Transverse colon (tissue), 4 donors: ENCODE results near the gene MYL4. TPM values are rescaled to one million over a fixed set of nuclear protein-coding genes. Genes with fewer than 3 reads are reported as not detected.

Experiments
- DNase-seq: peaks from one replicate; pipeline ENCODE4 v3.0.0-alpha.2; 2019
- H3K27ac ChIP-seq, 4 donors: fragments of 200-600 bp; sonication (generic); 2 replicates each; pipeline ENCODE4 v1.5.1; 2016 to 2018; ENCODE audit warnings: inconsistent platforms in 4 of 4
- H3K27me3 ChIP-seq: fragments of 200-600 bp; sonication (generic); 2 replicates; pipeline ENCODE4 v1.5.1; 2017; ENCODE audit warnings: inconsistent platforms
- H3K36me3 ChIP-seq, 4 donors: fragments of 200-600 bp; sonication (generic); 2 replicates each; pipeline ENCODE4 v1.5.1; 2017 to 2019; ENCODE audit warnings: inconsistent platforms in 4 of 4
- H3K4me1 ChIP-seq, 4 donors: fragments of 200-600 bp; sonication (generic); 2 replicates each; pipeline ENCODE4 v1.5.1; 2017 to 2020; ENCODE audit warnings: inconsistent platforms in 4 of 4
- H3K4me3 ChIP-seq, 4 donors: fragments of 200-600 bp; sonication (generic); 1 replicate in 1 of 4; 2 replicates in 3 of 4; pipeline versions ENCODE4 v1.5.1 to v1.6.1; 2017 to 2019; ENCODE audit warnings: inconsistent platforms in 4 of 4
- H3K9me3 ChIP-seq, 2 donors: fragments of 200-600 bp; sonication (generic); 2 replicates each; pipeline ENCODE4 v1.5.1; 2017 to 2019; ENCODE audit warnings: inconsistent platforms in 2 of 2
- CTCF ChIP-seq, 5 experiments: fragments of 200-600 bp in 3 of 5; fragments of 450-650 bp in 2 of 5; sonication (generic) in 3 of 5; IDR thresholded peaks; 1 replicate in 2 of 5; 2 replicates in 3 of 5; pipeline ENCODE4 v1.5.1; 2016 to 2017; ENCODE audit warnings: antibody characterized with exemption in 5 of 5, inconsistent platforms in 3 of 5, mild to moderate bottlenecking in 2 of 5, moderate library complexity in 1 of 5
- EP300 ChIP-seq: sonication (generic); formaldehyde crosslinking; IDR thresholded peaks from one replicate; pipeline ENCODE4 v1.6.1; 2017; ENCODE audit warnings: antibody characterized with exemption, low read depth
- POLR2A ChIP-seq: fragments of 450-650 bp; IDR thresholded peaks from one replicate; pipeline ENCODE4 v1.6.1; 2016; ENCODE audit warnings: antibody characterized with exemption, mild to moderate bottlenecking, moderate library complexity
- POLR2AphosphoS5 ChIP-seq, 3 donors: sonication (generic); formaldehyde crosslinking; IDR thresholded peaks; one replicate each; pipeline ENCODE4 v1.6.1; 2016; ENCODE audit warnings: antibody characterized with exemption in 3 of 3
- WGBS, 2 donors: methylation state at CpG; one replicate each; pipeline ENCODE4 v1.1.5; 2018; ENCODE audit warnings: low coverage in 1 of 2; 5-methylcytosine and 5-hydroxymethylcytosine counted together
- in situ Hi-C, 4 donors: fragments of 200-750 bp; cut with MboI; loops; one replicate each; pipeline versions ENCODE4 v1.15.0 to v1.15.1; 2017; ENCODE audit warnings: low sequenced_read_pairs in 3 of 4, low pct_ligation_motif_present in 1 of 4, low pct_unique_long_range_greater_than_20kb in 1 of 4
- intact Hi-C: fragments of 100-400 bp; cut with DNase I; formaldehyde crosslinking; loops from one replicate; pipeline ENCODE4 v1.15.1; 2023; ENCODE audit warnings: low total_unique reads
- total RNA-seq, 4 donors: library from RNA; depleted of rRNA; stranded (reverse); fragments of >200 nt; gene quantifications; one replicate each; pipeline ENCODE4 v1.1.0, GENCODE V29; 2016

Gene MYL4
- total RNA-seq, 4 donors from 2014 or later, result not detected

- H3K27ac ChIP-seq, result peak overlapping the region; percentile 65 to 85 (median 73)
- intact Hi-C loops (loop anchor here (5.0 kb wide), 1 partner anchor 287 kb away; no protein-coding TSS in a partner anchor), in situ Hi-C loops (loop anchor here in 1 of 4 donors (25.0 kb wide), 1 partner anchor 387 kb away; no protein-coding TSS in a partner anchor)
- H3K4me1 ChIP-seq, result peaks cover 5 to 32% (median 23%) of the 10 kb centered on the region in 4 donors
- no peaks in the 10 kb centered on the region for H3K9me3 ChIP-seq
- H3K36me3 ChIP-seq, result no peaks in the 10 kb centered on the region
- H3K27me3 ChIP-seq, result no peaks in the 10 kb centered on the region
- TF ChIP-seq EP300 (no peak), POLR2A (no peak), POLR2AphosphoS5 (IDR thresholded peaks at IDR 0.05) (no peak), CTCF (IDR thresholded peaks at IDR 0.05) (no peak)
- DNase-seq, result peak; percentile 52
- H3K4me3 ChIP-seq, result no peak overlapping the region
- 54 to 59% methylated on average over 2 to 3 of the region's 3 CpGs for WGBS, 2 donors
These were observed 16.3 kb downstream of the MYL4 start for GRCh38 chr17:47225436-47225858.

GRCh38 chr17:47225911-47226688 is 17.0 kb downstream of the MYL4 start:
- TF ChIP-seq EP300, result no peak
- no peak for TF ChIP-seq CTCF (IDR thresholded peaks at IDR 0.05)
- no peak for TF ChIP-seq POLR2AphosphoS5 (IDR thresholded peaks at IDR 0.05)
- no peak for TF ChIP-seq POLR2A
- WGBS, 2 donors, result 95 to 100% methylated on average over 2 of the region's 2 CpGs
- intact Hi-C loops (loop anchor here (5.0 kb wide), 1 partner anchor 286 kb away; no protein-coding TSS in a partner anchor), in situ Hi-C loops (loop anchor here in 1 of 4 donors (25.0 kb wide), 1 partner anchor 386 kb away; no protein-coding TSS in a partner anchor)
- peaks cover 5 to 36% (median 25%) of the 10 kb centered on the region in 4 donors for H3K4me1 ChIP-seq
- no peaks in the 10 kb centered on the region for H3K36me3 ChIP-seq
- peak overlapping the region; percentile 65 to 85 (median 73) for H3K27ac ChIP-seq
- no peaks in the 10 kb centered on the region for H3K27me3 ChIP-seq
- DNase-seq, result no peak
- H3K4me3 ChIP-seq, result no peak overlapping the region
- no peaks in the 10 kb centered on the region for H3K9me3 ChIP-seq

- TF ChIP-seq CTCF (IDR thresholded peaks at IDR 0.05) (no peak), POLR2A (no peak), EP300 (no peak)
- peaks cover 5 to 36% (median 25%) of the 10 kb centered on the region in 4 donors for H3K4me1 ChIP-seq
- H3K9me3 ChIP-seq, result no peaks in the 10 kb centered on the region
- intact Hi-C loops (loop anchor here (2.0 to 5.0 kb wide), 2 partner anchors 87 to 284 kb away; no protein-coding TSS in a partner anchor), in situ Hi-C loops (loop anchor here in 1 of 4 donors (25.0 kb wide), 1 partner anchor 384 kb away; no protein-coding TSS in a partner anchor)
- no peak overlapping the region for H3K4me3 ChIP-seq
- no peaks in the 10 kb centered on the region for H3K36me3 ChIP-seq
- H3K27ac ChIP-seq, result no peak overlapping the region
- 30 to 89% methylated on average over 1 to 2 of the region's 2 CpGs for WGBS, 2 donors
- H3K27me3 ChIP-seq, result no peaks in the 10 kb centered on the region
- no peak for DNase-seq
These were observed 18.7 kb downstream of the MYL4 start for GRCh38 chr17:47227862-47228261.
